Measurements from ENCODE around the gene TMPRSS3. TPM values are rescaled to one million over a fixed set of nuclear protein-coding genes. Genes with fewer than 3 reads are reported as not detected.

TMPRSS3 gene
- total RNA-seq, 1 donor from 2014 or later, result 4.1 TPM

DNA sequence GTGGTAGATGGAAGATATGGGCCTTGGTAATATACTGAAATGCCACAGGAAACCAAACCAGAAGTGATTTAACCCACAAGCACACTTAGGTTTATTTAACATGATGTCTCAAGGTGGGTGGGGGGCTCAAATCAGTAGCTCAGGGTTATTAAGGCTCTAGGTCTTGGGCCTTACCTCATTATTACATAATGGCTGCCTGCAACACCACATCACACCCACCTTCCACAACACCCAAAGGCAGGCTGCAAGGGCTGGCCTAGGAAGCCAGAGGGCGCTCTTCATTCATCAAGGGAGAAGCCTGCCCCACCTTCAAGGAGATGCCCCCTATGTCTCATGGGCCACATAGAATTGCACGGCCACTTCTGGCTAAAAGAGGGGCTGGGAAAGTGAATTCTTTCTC is 35.5 kb downstream of the TMPRSS3 start:
- TF ChIP-seq, protein P1, sequence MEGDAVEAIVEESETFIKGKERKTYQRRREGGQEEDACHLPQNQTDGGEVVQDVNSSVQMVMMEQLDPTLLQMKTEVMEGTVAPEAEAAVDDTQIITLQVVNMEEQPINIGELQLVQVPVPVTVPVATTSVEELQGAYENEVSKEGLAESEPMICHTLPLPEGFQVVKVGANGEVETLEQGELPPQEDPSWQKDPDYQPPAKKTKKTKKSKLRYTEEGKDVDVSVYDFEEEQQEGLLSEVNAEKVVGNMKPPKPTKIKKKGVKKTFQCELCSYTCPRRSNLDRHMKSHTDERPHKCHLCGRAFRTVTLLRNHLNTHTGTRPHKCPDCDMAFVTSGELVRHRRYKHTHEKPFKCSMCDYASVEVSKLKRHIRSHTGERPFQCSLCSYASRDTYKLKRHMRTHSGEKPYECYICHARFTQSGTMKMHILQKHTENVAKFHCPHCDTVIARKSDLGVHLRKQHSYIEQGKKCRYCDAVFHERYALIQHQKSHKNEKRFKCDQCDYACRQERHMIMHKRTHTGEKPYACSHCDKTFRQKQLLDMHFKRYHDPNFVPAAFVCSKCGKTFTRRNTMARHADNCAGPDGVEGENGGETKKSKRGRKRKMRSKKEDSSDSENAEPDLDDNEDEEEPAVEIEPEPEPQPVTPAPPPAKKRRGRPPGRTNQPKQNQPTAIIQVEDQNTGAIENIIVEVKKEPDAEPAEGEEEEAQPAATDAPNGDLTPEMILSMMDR (IDR thresholded peaks at IDR 0.05; ENCODE audit: insufficient read depth, low read length, poor library complexity, severe bottlenecking), result no peak
- H3K4me3 ChIP-seq (ENCODE audit: low read depth, low read length), result no peak overlapping the region
- DNase-seq (ENCODE audit: low read depth), result no peak
- no peaks in the 10 kb centered on the region for H3K36me3 ChIP-seq (ENCODE audit: control insufficient read depth, insufficient read depth, low read length)
- H3K27me3 ChIP-seq (ENCODE audit: control insufficient read depth, insufficient read depth, low read length), result peaks cover 20% of the 10 kb centered on the region

DNA sequence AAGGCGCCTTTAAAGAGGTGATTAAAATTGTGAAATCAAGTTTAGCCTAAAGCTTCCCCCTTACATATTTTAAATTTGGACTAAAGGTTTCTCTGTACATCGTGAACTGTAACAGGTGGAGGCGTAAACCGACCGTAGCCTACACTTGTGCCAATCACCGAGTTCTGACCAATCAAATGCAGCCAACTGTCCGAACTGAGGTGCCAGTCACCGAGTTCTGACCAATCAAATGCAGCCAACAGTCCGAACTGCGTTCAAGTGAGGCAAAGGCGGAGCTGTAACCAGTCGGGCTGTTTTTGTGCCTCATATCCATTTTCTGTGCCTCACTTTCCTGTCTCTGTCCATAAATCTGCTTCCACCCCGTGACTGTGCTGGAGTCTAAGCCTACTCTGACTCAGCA is 36.9 kb downstream of the TMPRSS3 start:
- H3K4me3 ChIP-seq (ENCODE audit: low read depth, low read length), result no peak overlapping the region
- TF ChIP-seq, protein P1 (IDR thresholded peaks at IDR 0.05; ENCODE audit: insufficient read depth, low read length, poor library complexity, severe bottlenecking), result no peak

DNA sequence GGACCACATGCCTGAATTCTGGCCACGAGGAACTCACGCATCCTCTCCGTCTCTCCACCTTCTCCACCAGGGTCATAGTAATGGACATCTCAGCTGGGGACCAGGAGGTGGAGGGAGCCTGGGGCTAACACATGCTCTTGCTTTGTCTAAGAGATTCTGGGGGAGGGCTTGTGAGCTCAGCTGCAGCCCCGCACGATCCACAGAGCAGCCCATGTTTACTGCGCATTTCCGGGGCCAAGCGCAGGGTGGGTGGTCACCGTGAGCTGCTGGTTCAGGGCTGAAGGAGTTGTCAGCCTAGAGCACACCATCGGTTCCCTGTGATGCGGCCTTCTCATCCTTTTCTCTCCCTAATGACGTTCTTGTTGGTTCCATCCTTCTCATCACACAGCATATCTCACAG is 37.6 kb downstream of the TMPRSS3 start:
- H3K27me3 ChIP-seq (ENCODE audit: control insufficient read depth, insufficient read depth, low read length), result peaks cover 15% of the 10 kb centered on the region
- TF ChIP-seq, protein P1 (IDR thresholded peaks at IDR 0.05; ENCODE audit: insufficient read depth, low read length, poor library complexity, severe bottlenecking), result no peak
- H3K36me3 ChIP-seq (ENCODE audit: control insufficient read depth, insufficient read depth, low read length), result no peaks in the 10 kb centered on the region
- no peak for DNase-seq (ENCODE audit: low read depth)
- no peak overlapping the region for H3K4me3 ChIP-seq (ENCODE audit: low read depth, low read length)

More for the DNA sequence above, 36.9 kb downstream of the TMPRSS3 start:
- no peaks in the 10 kb centered on the region for H3K36me3 ChIP-seq (ENCODE audit: control insufficient read depth, insufficient read depth, low read length)
- no peak for DNase-seq (ENCODE audit: low read depth)
- peaks cover 16% of the 10 kb centered on the region for H3K27me3 ChIP-seq (ENCODE audit: control insufficient read depth, insufficient read depth, low read length)

DNA sequence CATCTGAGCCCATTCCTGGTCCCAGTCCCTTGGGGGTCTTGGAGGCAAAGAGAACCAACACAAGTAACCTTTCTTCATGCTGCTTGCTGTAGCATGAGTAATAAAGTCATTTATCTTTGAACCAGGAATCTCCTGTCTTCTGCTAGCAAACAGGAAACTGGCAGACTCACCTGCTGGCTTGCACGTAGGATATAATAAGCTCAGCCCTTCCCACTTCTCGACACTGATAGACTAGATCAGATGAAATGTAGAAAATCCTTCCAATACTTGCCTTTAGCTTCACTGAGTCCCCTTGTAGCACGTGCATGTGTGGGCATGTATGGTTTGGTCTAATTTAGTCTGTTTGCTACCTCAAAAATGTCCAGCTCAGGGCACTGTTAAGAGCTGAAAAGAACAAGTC is 38.5 kb downstream of the TMPRSS3 start:
- H3K27me3 ChIP-seq (ENCODE audit: control insufficient read depth, insufficient read depth, low read length), result peaks cover 10% of the 10 kb centered on the region
- no peaks in the 10 kb centered on the region for H3K36me3 ChIP-seq (ENCODE audit: control insufficient read depth, insufficient read depth, low read length)
- H3K4me3 ChIP-seq (ENCODE audit: low read depth, low read length), result no peak overlapping the region
- DNase-seq (ENCODE audit: low read depth), result no peak
- TF ChIP-seq, protein P1 (IDR thresholded peaks at IDR 0.05; ENCODE audit: insufficient read depth, low read length, poor library complexity, severe bottlenecking), result no peak

DNA sequence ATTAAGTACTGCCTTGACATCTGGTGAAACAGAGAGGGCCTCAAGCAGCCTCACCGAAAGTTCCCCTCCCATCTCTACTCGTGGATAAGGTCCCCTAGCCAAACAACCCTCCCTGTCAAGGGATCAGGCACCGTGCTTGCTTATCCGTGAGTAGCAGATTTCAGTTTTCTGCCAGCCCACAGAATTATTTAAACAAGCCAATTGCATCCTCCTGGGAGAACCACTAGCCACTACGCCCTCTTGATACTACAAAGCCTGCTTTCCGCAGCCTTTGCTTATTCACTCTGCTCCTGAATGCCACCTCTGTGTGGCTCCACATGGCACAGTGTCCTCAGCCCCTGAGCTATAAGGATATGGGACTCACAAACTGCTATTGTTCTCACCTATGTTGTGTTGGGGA is 39.2 kb downstream of the TMPRSS3 start:
- TF ChIP-seq, protein P1 (IDR thresholded peaks at IDR 0.05; ENCODE audit: insufficient read depth, low read length, poor library complexity, severe bottlenecking), result no peak

DNA sequence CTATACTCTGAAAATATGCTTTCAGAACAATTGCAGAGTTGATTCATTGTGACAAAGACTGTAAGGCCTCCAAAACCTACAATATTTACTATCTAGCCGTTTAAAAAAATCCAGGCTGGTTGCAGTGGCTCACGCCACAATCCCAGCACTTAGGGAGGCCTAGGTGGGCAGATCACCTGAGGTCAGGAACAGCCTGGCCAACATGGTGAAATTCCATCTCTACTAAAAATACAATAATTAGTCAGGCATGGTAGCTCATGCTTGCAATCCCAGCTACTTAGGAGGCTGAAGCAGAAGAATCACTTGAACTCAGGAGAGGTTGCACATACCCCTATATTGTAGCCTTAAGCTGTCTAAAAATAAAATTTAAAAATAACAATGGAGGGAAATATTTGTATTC is 39.8 kb downstream of the TMPRSS3 start:
- no peak for DNase-seq (ENCODE audit: low read depth)
- no peaks in the 10 kb centered on the region for H3K36me3 ChIP-seq (ENCODE audit: control insufficient read depth, insufficient read depth, low read length)
- TF ChIP-seq, protein P1 (IDR thresholded peaks at IDR 0.05; ENCODE audit: insufficient read depth, low read length, poor library complexity, severe bottlenecking), result no peak
- H3K27me3 ChIP-seq (ENCODE audit: control insufficient read depth, insufficient read depth, low read length), result peaks cover 4% of the 10 kb centered on the region
- no peak overlapping the region for H3K4me3 ChIP-seq (ENCODE audit: low read depth, low read length)

More for the DNA sequence above, 39.2 kb downstream of the TMPRSS3 start:
- DNase-seq (ENCODE audit: low read depth), result no peak
- Histone ChIP-seq H3K27me3 (ENCODE audit: control insufficient read depth, insufficient read depth, low read length) (peaks cover 10% of the 10 kb centered on the region), H3K4me3 (ENCODE audit: low read depth, low read length) (no peak overlapping the region), H3K36me3 (ENCODE audit: control insufficient read depth, insufficient read depth, low read length) (no peaks in the 10 kb centered on the region)
